ENCODE data around the gene OR51E1.
A peak's percentile ranks its signal among the peaks of the same experiment; 100 is the strongest.

DNA sequence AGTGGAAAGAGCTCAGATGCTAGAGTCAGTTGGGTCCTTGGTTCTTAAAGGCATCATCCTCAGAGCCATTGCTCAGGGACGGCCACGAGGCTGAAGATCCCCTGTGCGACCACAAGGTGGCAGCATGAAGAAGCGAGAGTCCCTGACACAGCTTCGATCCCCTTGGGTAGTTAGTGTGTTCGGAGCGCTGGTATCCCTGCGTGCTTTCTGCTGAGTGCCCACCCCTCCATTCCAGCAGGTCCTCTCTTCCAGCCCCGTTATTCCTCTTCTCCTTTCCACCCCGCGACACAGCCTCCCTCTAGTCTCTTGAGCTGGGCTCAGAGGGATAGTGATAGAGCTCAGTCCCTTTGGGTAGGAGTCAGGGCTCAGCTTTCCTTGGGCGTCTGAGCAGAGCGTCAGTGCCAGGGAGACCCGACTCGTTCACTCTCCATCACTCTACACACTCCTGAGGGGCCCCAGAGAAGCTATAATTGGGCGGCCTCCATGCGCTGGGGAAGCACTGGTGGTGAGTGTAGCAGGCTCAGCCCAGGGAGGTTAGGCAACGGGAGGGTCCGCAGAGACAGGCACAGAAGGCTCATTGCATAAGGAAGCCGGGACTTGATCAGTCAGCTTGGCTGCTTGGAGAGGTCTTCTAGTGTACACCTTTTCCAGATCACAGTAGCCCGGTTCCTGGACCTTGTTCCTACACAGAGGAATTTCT is 6.7 kb upstream of the OR51E1 start, which contains the start of gene OR51D1:
- TF ChIP-seq POLR2A (IDR thresholded peaks at IDR 0.05), result no peak
- peak in 6 of 7 experiments; percentile 22 to 90 (median 86) for TF ChIP-seq CTCF (IDR thresholded peaks at IDR 0.05)
